Measurements from ENCODE around the gene KHDC1L.

Gene KHDC1L

GRCh38 chr6:73180076-73180738 is 45.1 kb downstream of the KHDC1L start:
- no peaks in the 10 kb centered on the region for H3K4me1 ChIP-seq (ENCODE audit: control insufficient read depth, insufficient read depth, low read length)
- no peaks in the 10 kb centered on the region for H3K36me3 ChIP-seq (ENCODE audit: control insufficient read depth, insufficient read depth, low read length)
- no peak overlapping the region for H3K27ac ChIP-seq (ENCODE audit: low read length)
- no CpG with 5 or more reads among the region's 6 CpGs for whole genome bisulfite sequencing (ENCODE audit: insufficient coverage, insufficient read length)
- no peak overlapping the region for H3K4me3 ChIP-seq (ENCODE audit: low read length)
- DNase-seq (ENCODE audit: low read depth, low spot score), result no peak
- H3K27me3 ChIP-seq (ENCODE audit: control insufficient read depth, insufficient read depth, low read length), result no peaks in the 10 kb centered on the region
- no peaks in the 10 kb centered on the region for H3K9me3 ChIP-seq (ENCODE audit: control insufficient read depth, insufficient read depth, low read length)

DNA sequence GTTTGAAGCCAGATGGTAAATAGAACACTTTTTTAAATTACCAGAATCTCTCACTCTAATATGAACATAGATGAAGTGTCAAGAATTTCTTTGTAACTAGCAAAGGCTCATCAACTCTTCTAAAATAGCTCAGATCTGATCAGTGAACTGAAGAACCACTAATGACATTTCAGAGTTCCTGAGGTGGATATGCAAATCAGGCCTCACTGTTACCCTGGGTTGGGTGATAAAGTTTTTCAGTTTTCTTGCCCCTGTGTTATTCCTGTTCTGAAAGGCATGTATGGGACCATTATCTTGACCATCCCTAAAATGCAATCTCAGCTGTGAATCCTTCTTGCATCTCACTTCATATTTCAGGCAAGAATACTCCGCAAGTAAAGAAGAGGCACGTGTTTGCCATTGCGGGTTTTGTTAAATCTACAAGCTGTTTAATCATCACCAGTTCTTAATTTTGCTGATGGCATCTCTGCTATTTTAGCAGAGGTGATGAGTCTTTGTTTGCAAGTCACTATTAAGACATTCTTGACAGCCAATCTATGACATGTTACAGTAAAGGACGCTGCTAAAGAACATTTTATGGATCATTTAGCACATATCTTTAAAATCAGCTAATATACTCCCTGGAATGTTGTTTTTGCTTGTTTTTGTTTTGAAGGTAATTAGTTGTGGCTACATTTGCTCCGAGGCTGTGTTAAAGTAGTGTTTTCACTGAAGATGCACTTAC is 47.9 kb downstream of the KHDC1L start:
- no peak overlapping the region for H3K4me3 ChIP-seq (ENCODE audit: low read length)
- no peak for DNase-seq (ENCODE audit: low read depth, low spot score)
- WGBS (ENCODE audit: insufficient coverage, insufficient read length), result no CpG with 5 or more reads among the region's 5 CpGs
- no peaks in the 10 kb centered on the region for H3K27me3 ChIP-seq (ENCODE audit: control insufficient read depth, insufficient read depth, low read length)
- no peaks in the 10 kb centered on the region for H3K9me3 ChIP-seq (ENCODE audit: control insufficient read depth, insufficient read depth, low read length)
- H3K4me1 ChIP-seq (ENCODE audit: control insufficient read depth, insufficient read depth, low read length), result no peaks in the 10 kb centered on the region
- H3K36me3 ChIP-seq (ENCODE audit: control insufficient read depth, insufficient read depth, low read length), result no peaks in the 10 kb centered on the region
- H3K27ac ChIP-seq (ENCODE audit: low read length), result no peak overlapping the region

DNA sequence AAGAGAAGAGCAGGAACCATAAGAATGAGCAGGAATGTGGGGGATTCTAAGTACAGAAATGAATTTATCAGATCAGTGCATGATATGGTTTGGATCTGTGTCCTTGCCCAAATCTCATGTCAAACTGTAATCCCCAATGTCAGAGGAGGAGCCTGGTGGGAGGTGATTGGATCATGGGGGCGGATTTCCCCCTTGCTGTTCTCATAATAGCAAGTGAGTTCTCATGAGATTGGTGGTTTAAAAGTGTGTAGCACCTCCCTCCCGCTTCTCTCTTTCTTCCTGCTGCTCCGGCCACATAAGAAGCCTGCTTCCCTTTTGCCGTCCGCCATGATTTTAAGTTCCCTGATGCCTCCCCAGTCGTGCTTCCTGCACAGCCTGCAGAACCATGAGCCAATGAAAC is 49.2 kb downstream of the KHDC1L start:
- Histone ChIP-seq H3K9me3 (ENCODE audit: control insufficient read depth, insufficient read depth, low read length) (no peaks in the 10 kb centered on the region), H3K4me3 (ENCODE audit: low read length) (no peak overlapping the region), H3K36me3 (ENCODE audit: control insufficient read depth, insufficient read depth, low read length) (no peaks in the 10 kb centered on the region), H3K27ac (ENCODE audit: low read length) (no peak overlapping the region), H3K4me1 (ENCODE audit: control insufficient read depth, insufficient read depth, low read length) (no peaks in the 10 kb centered on the region), H3K27me3 (ENCODE audit: control insufficient read depth, insufficient read depth, low read length) (no peaks in the 10 kb centered on the region)
- no CpG with 5 or more reads among the region's 6 CpGs for WGBS (ENCODE audit: insufficient coverage, insufficient read length)
- DNase-seq (ENCODE audit: low read depth, low spot score), result no peak

- Histone ChIP-seq H3K36me3 (ENCODE audit: control insufficient read depth, insufficient read depth, low read length) (no peaks in the 10 kb centered on the region), H3K9me3 (ENCODE audit: control insufficient read depth, insufficient read depth, low read length) (no peaks in the 10 kb centered on the region), H3K27ac (ENCODE audit: low read length) (no peak overlapping the region), H3K4me3 (ENCODE audit: low read length) (no peak overlapping the region), H3K27me3 (ENCODE audit: control insufficient read depth, insufficient read depth, low read length) (no peaks in the 10 kb centered on the region), H3K4me1 (ENCODE audit: control insufficient read depth, insufficient read depth, low read length) (no peaks in the 10 kb centered on the region)
- DNase-seq (ENCODE audit: low read depth, low spot score), result no peak
- WGBS (ENCODE audit: insufficient coverage, insufficient read length), result no CpG with 5 or more reads among the region's 4 CpGs
These were observed 50.6 kb downstream of the KHDC1L start for GRCh38 chr6:73174646-73175045.
